Esophagus muscularis mucosa (tissue), 4 donors: ENCODE data around the gene LPAR3. TPM values are rescaled to one million over a fixed set of nuclear protein-coding genes. Genes with fewer than 3 reads are reported as not detected.
"Not testable (repeated sequence)": the region's sequence is repeated elsewhere in the genome, so short reads cannot be mapped to it uniquely, and the experiment has no call there.

Experiments
- DNase-seq: peaks from one replicate; pipeline ENCODE4 v3.0.0-alpha.2; 2017; ENCODE audit errors: extremely low spot score
- H3K27ac ChIP-seq, 4 donors: fragments of 200-600 bp; sonication (generic); replicated peaks in 1 of 4; 1 replicate in 3 of 4; 2 replicates in 1 of 4; pipeline ENCODE4 v1.5.1; 2016 to 2019; ENCODE audit warnings: mild to moderate bottlenecking in 1 of 4
- H3K27me3 ChIP-seq, 4 donors: fragments of 200-600 bp; sonication (generic); one replicate each; pipeline versions ENCODE4 v1.5.1 to v1.6.0; 2016 to 2019
- H3K36me3 ChIP-seq, 4 donors: fragments of 200-600 bp; sonication (generic); one replicate each; pipeline ENCODE4 v1.5.1; 2016 to 2019
- H3K4me1 ChIP-seq, 4 donors: fragments of 200-600 bp; sonication (generic); one replicate each; pipeline ENCODE4 v1.5.1; 2016 to 2019
- H3K4me3 ChIP-seq, 4 donors: fragments of 200-600 bp; sonication (generic); 1 replicate in 2 of 4; 2 replicates in 2 of 4; pipeline ENCODE4 v1.5.1; 2016 to 2019; ENCODE audit warnings: mild to moderate bottlenecking in 4 of 4, moderate library complexity in 1 of 4
- H3K9me3 ChIP-seq, 4 donors: fragments of 200-600 bp; sonication (generic); 1 replicate in 3 of 4; 2 replicates in 1 of 4; pipeline ENCODE4 v1.5.1; 2016 to 2019
- CTCF ChIP-seq, 3 experiments: fragments of 200-600 bp in 2 of 3; fragments of 450-650 bp in 1 of 3; sonication (generic) in 2 of 3; IDR thresholded peaks; one replicate each; pipeline ENCODE4 v1.5.1; 2017 to 2019; ENCODE audit warnings: antibody characterized with exemption in 3 of 3, mild to moderate bottlenecking in 2 of 3, moderate library complexity in 1 of 3
- EP300 ChIP-seq: sonication (generic); formaldehyde crosslinking; IDR thresholded peaks from one replicate; pipeline ENCODE4 v1.6.1; 2017; ENCODE audit warnings: antibody characterized with exemption
- POLR2A ChIP-seq: fragments of 450-650 bp; IDR thresholded peaks from one replicate; pipeline ENCODE4 v1.6.1; 2017; ENCODE audit warnings: antibody characterized with exemption, moderate library complexity, mild to moderate bottlenecking, low read depth
- POLR2AphosphoS5 ChIP-seq, 2 donors: sonication (generic); formaldehyde crosslinking; IDR thresholded peaks; one replicate each; pipeline ENCODE4 v1.6.1; 2017; ENCODE audit warnings: antibody characterized with exemption in 2 of 2
- WGBS: methylation state at CpG from one replicate; pipeline ENCODE4 v1.1.5; 2018; 5-methylcytosine and 5-hydroxymethylcytosine counted together
- intact Hi-C: fragments of 100-400 bp; cut with DNase I; formaldehyde crosslinking; loops from one replicate; pipeline ENCODE4 v1.15.1; 2023
- total RNA-seq, 4 donors: library from RNA; depleted of rRNA; stranded (reverse); fragments of >200 nt; gene quantifications; one replicate each; pipeline versions ENCODE4 v1.1.0 to v1.2.1, GENCODE V29; 2016

The LPAR3 gene
- total RNA-seq, 4 donors from 2014 or later, result 0.19 to 0.33 TPM; not detected in 2

GRCh38 chr1:84918726-84919336 is 25.8 kb upstream of the LPAR3 start:
- Histone ChIP-seq H3K4me1 (no peaks in the 10 kb centered on the region), H3K27ac (no peak overlapping the region), H3K4me3 (no peak overlapping the region), H3K27me3 (no peaks in the 10 kb centered on the region), H3K36me3 (no peaks in the 10 kb centered on the region), H3K9me3 (no peaks in the 10 kb centered on the region)
- TF ChIP-seq CTCF (IDR thresholded peaks at IDR 0.05) (no peak), POLR2A (no peak)
- intact Hi-C loops, result no loop called here
- DNase-seq, result no peak
- 80% methylated on average over 5 of the region's 5 CpGs for WGBS

GRCh38 chr1:84916897-84917296 is 23.9 kb upstream of the LPAR3 start:
- intact Hi-C loops, result no loop called here
- DNase-seq, result no peak
- WGBS, result 73% methylated on average over 4 of the region's 4 CpGs
- Histone ChIP-seq H3K4me1 (no peaks in the 10 kb centered on the region), H3K9me3 (no peaks in the 10 kb centered on the region), H3K27ac (no peak overlapping the region), H3K36me3 (no peaks in the 10 kb centered on the region), H3K27me3 (no peaks in the 10 kb centered on the region), H3K4me3 (no peak overlapping the region)
- TF ChIP-seq EP300 (no peak), POLR2AphosphoS5 (IDR thresholded peaks at IDR 0.05) (no peak), POLR2A (no peak), CTCF (IDR thresholded peaks at IDR 0.05) (no peak)

GRCh38 chr1:84913555-84913892 is 20.5 kb upstream of the LPAR3 start:
- Histone ChIP-seq H3K4me1 (no peaks in the 10 kb centered on the region), H3K27ac (no peak overlapping the region), H3K9me3 (no peaks in the 10 kb centered on the region), H3K4me3 (no peak overlapping the region), H3K27me3 (no peaks in the 10 kb centered on the region), H3K36me3 (no peaks in the 10 kb centered on the region)
- intact Hi-C loops, result no loop called here
- no peak for DNase-seq
- 55% methylated on average over 4 of the region's 4 CpGs for whole genome bisulfite sequencing
- no peak for TF ChIP-seq EP300
- no peak for TF ChIP-seq POLR2A
- TF ChIP-seq POLR2AphosphoS5 (IDR thresholded peaks at IDR 0.05), result no peak
- no peak for TF ChIP-seq CTCF (IDR thresholded peaks at IDR 0.05)

- DNase-seq, result no peak
- TF ChIP-seq POLR2A (no peak), EP300 (no peak), POLR2AphosphoS5 (IDR thresholded peaks at IDR 0.05) (no peak), CTCF (IDR thresholded peaks at IDR 0.05) (no peak)
- H3K27me3 ChIP-seq, result no peaks in the 10 kb centered on the region
- H3K4me1 ChIP-seq, result no peaks in the 10 kb centered on the region
- H3K9me3 ChIP-seq, result no peaks in the 10 kb centered on the region
- H3K27ac ChIP-seq, result no peak overlapping the region
- H3K36me3 ChIP-seq, result no peaks in the 10 kb centered on the region
- WGBS, result 74% methylated on average over 3 of the region's 3 CpGs
- intact Hi-C loops, result no loop called here
- H3K4me3 ChIP-seq, result no peak overlapping the region
Observed at GRCh38 chr1:84912726-84913554, 19.9 kb upstream of the LPAR3 start.

GRCh38 chr1:84908746-84909464 is 15.9 kb upstream of the LPAR3 start:
- DNase-seq, H3K4me3 ChIP-seq, H3K9me3 ChIP-seq, H3K4me1 ChIP-seq, H3K27me3 ChIP-seq, H3K27ac ChIP-seq, intact Hi-C loops, H3K36me3 ChIP-seq: not testable (repeated sequence)
- 82% methylated on average over 4 of the region's 4 CpGs for WGBS
